H1 (cell line): ENCODE results near the gene INTS6. TPM values are rescaled to one million over a fixed set of nuclear protein-coding genes. Genes with fewer than 3 reads are reported as not detected.
A peak's percentile ranks its signal among the peaks of the same experiment; 100 is the strongest.

Experiments used
- CTCF ChIA-PET: fragments of 300-600 bp; sonication (Branson Sonifier 250); formaldehyde crosslinking; loops from one replicate; lab custom pipeline; 2021; ENCODE audit not compliant: partially characterized antibody; lab: Charles Lee
- POLR2A ChIA-PET: fragments of 300-600 bp; sonication (Branson Sonifier 250); formaldehyde crosslinking; loops from one replicate; lab custom pipeline; 2021; ENCODE audit warnings: inconsistent platforms; ENCODE audit not compliant: partially characterized antibody; lab: Charles Lee
- DNase-seq, 2 experiments: peaks; one replicate each; pipeline versions ENCODE4 v3.0.0 to v3.0.0-alpha.2; 2010 to 2022; ENCODE audit warnings: low spot score in 2 of 2, low read depth in 1 of 2, mixed read lengths in 1 of 2
- FAIRE-seq: peaks from 2 replicates; lab custom pipeline; 2011; peaks lifted over from hg19 to GRCh38; lab: Jason Lieb, UNC
- H2AFZ ChIP-seq: 2 replicates; pipeline ENCODE4 v1.8.1; 2012; ENCODE audit warnings: low read length, inconsistent platforms
- H2AK5ac ChIP-seq: 2 replicates; pipeline ENCODE4 v1.6.1; 2013; ENCODE audit warnings: low read depth, low read length
- H2BK120ac ChIP-seq: replicated peaks from 2 replicates; pipeline ENCODE3; 2013; ENCODE audit warnings: low read depth, low read length, inconsistent platforms
- H2BK12ac ChIP-seq: 2 replicates; pipeline ENCODE4 v1.6.1; 2013; ENCODE audit warnings: low read depth, low read length
- H2BK15ac ChIP-seq: 2 replicates; pipeline ENCODE4 v1.6.1; 2013; ENCODE audit warnings: low read length
- H2BK20ac ChIP-seq: 2 replicates; pipeline ENCODE4 v1.6.1; 2013; ENCODE audit warnings: low read length
- H2BK5ac ChIP-seq: 2 replicates; pipeline ENCODE4 v1.6.1; 2013; ENCODE audit warnings: low read depth, low read length
- H3K14ac ChIP-seq: 2 replicates; pipeline ENCODE4 v1.6.1; 2013; ENCODE audit warnings: inconsistent platforms; ENCODE audit not compliant: insufficient read length
- H3K18ac ChIP-seq: 2 replicates; pipeline ENCODE4 v1.6.1; 2013; ENCODE audit warnings: low read length; ENCODE audit errors: extremely low read depth
- H3K23ac ChIP-seq: 2 replicates; pipeline ENCODE4 v1.6.1; 2013; ENCODE audit warnings: inconsistent platforms; ENCODE audit not compliant: insufficient read length
- H3K23me2 ChIP-seq: 2 replicates; pipeline ENCODE4 v1.6.1; 2013; ENCODE audit warnings: low read depth, low read length
- H3K27ac ChIP-seq: 2 replicates; pipeline ENCODE4 v1.6.1; 2011; ENCODE audit warnings: low read depth, low read length, inconsistent platforms
- H3K27me3 ChIP-seq, 4 experiments: replicated peaks in 1 of 4; 1 replicate in 1 of 4; 2 replicates in 3 of 4; pipeline versions ENCODE4 v1.6.1 to v1.8.1; 2011 to 2013; ENCODE audit warnings: low read length in 3 of 4, mild to moderate bottlenecking in 3 of 4, inconsistent platforms in 2 of 4, mixed read lengths in 2 of 4, moderate library complexity in 1 of 4; ENCODE audit not compliant: control insufficient read depth in 3 of 4, insufficient read depth in 3 of 4; ENCODE audit errors: extremely low read depth in 1 of 4
- H3K36me3 ChIP-seq, 4 experiments: 2 replicates each; pipeline versions ENCODE4 v1.6.1 to v1.8.1; 2011 to 2013; ENCODE audit warnings: mild to moderate bottlenecking in 4 of 4, low read length in 3 of 4, moderate library complexity in 2 of 4, control low read depth in 1 of 4, inconsistent platforms in 1 of 4; ENCODE audit not compliant: insufficient read depth in 4 of 4, control insufficient read depth in 2 of 4
- H3K4ac ChIP-seq: replicated peaks from 2 replicates; pipeline ENCODE3; 2013; ENCODE audit warnings: low read length, low read depth, mixed read lengths, inconsistent platforms; ENCODE audit not compliant: insufficient read length
- H3K4me1 ChIP-seq, 4 experiments: replicated peaks in 1 of 4; 1 replicate in 1 of 4; 2 replicates in 3 of 4; pipeline versions ENCODE4 v1.6.1 to v1.8.1; 2011 to 2013; ENCODE audit warnings: low read length in 3 of 4, inconsistent platforms in 2 of 4, mixed read lengths in 1 of 4; ENCODE audit not compliant: insufficient read depth in 4 of 4, control insufficient read depth in 3 of 4
- H3K4me2 ChIP-seq, 2 experiments: 2 replicates each; pipeline versions ENCODE4 v1.6.1 to v1.8.1; 2011 to 2013; ENCODE audit warnings: low read depth in 2 of 2, low read length in 2 of 2, control low read depth in 1 of 2, inconsistent platforms in 1 of 2, mild to moderate bottlenecking in 1 of 2; ENCODE audit not compliant: insufficient read depth in 1 of 2
- H3K4me3 ChIP-seq, 4 experiments: fragments of 200-600, 300-600 bp in 1 of 4; sonication (generic), shearing (Covaris generic), sonication (Bioruptor Twin) in 1 of 4; 2 replicates each; pipeline versions ENCODE4 v1.5.1 to v1.8.1; 2011 to 2016; ENCODE audit warnings: low read length in 4 of 4, low read depth in 3 of 4, control low read depth in 2 of 4, inconsistent platforms in 2 of 4, mild to moderate bottlenecking in 2 of 4, mixed read lengths in 1 of 4, moderate library complexity in 1 of 4; ENCODE audit not compliant: insufficient read depth in 2 of 4; ENCODE audit errors: extremely low read depth in 1 of 4
- H3K56ac ChIP-seq: replicated peaks from 2 replicates; pipeline ENCODE3; 2013; ENCODE audit warnings: low read depth, mild to moderate bottlenecking, mixed read lengths, low read length, inconsistent platforms; ENCODE audit not compliant: insufficient read length
- H3K79me1 ChIP-seq: 2 replicates; pipeline ENCODE4 v1.6.1; 2013; ENCODE audit warnings: low read depth, low read length, control low read depth
- H3K79me2 ChIP-seq, 2 experiments: 2 replicates each; pipeline versions ENCODE4 v1.6.1 to v1.8.1; 2012 to 2013; ENCODE audit warnings: low read length in 2 of 2, mild to moderate bottlenecking in 2 of 2, inconsistent platforms in 1 of 2; ENCODE audit not compliant: insufficient read depth in 2 of 2, control insufficient read depth in 1 of 2
- H3K9ac ChIP-seq, 4 experiments: replicated peaks in 1 of 4; 1 replicate in 1 of 4; 2 replicates in 3 of 4; pipeline versions ENCODE4 v1.6.1 to v1.8.1; 2011 to 2013; ENCODE audit warnings: low read depth in 3 of 4, low read length in 3 of 4, control low read depth in 2 of 4, mild to moderate bottlenecking in 2 of 4, moderate library complexity in 2 of 4, inconsistent platforms in 1 of 4; ENCODE audit errors: extremely low read depth in 1 of 4
- H3K9me3 ChIP-seq, 2 experiments: 2 replicates each; pipeline versions ENCODE4 v1.6.1 to v1.8.1; 2012 to 2013; ENCODE audit warnings: mild to moderate bottlenecking in 2 of 2, moderate library complexity in 2 of 2, control low read depth in 1 of 2, inconsistent platforms in 1 of 2, low read depth in 1 of 2, low read length in 1 of 2, mixed read lengths in 1 of 2; ENCODE audit not compliant: insufficient read depth in 2 of 2
- H4K20me1 ChIP-seq, 2 experiments: replicated peaks in 1 of 2; 2 replicates each; pipeline versions ENCODE3 to v1.8.1; 2011 to 2013; ENCODE audit warnings: inconsistent platforms in 2 of 2, low read length in 2 of 2, mild to moderate bottlenecking in 1 of 2; ENCODE audit not compliant: insufficient read depth in 2 of 2, control insufficient read depth in 1 of 2
- H4K5ac ChIP-seq: 2 replicates; pipeline ENCODE4 v1.6.1; 2013; ENCODE audit warnings: low read length, low read depth, mixed read lengths, inconsistent platforms; ENCODE audit not compliant: insufficient read length
- H4K8ac ChIP-seq: 2 replicates; pipeline ENCODE4 v1.8.0; 2013; ENCODE audit warnings: mild to moderate bottlenecking, moderate library complexity, low read length, inconsistent platforms; ENCODE audit not compliant: insufficient read depth; ENCODE audit errors: extremely low read depth
- H4K91ac ChIP-seq: replicated peaks from 2 replicates; pipeline ENCODE3; 2013; ENCODE audit warnings: low read length, mixed read lengths, inconsistent platforms; ENCODE audit not compliant: insufficient read length
- ASH2L ChIP-seq: fragments of 200-600, 300-600 bp; sonication (generic); IDR thresholded peaks from one replicate; pipeline ENCODE4 v1.7.1; 2017; ENCODE audit warnings: low read length
- BRCA1 ChIP-seq: IDR thresholded peaks from 2 replicates; pipeline ENCODE4 v1.6.1; 2012; ENCODE audit warnings: low read depth, low read length, improper control_type of control experiment
- FOSL1 ChIP-seq: IDR thresholded peaks from 2 replicates; pipeline ENCODE4 v1.6.1; 2011; ENCODE audit warnings: mild to moderate bottlenecking, low read depth, low read length, moderate library complexity; ENCODE audit not compliant: insufficient read depth
- GTF2F1 ChIP-seq: IDR thresholded peaks from 2 replicates; pipeline ENCODE4 v1.6.1; 2012; ENCODE audit warnings: low read depth, low read length, improper control_type of control experiment, borderline replicate concordance
- HDAC2 ChIP-seq, 2 experiments: fragments of 300-600 bp in 1 of 2; sonication (generic) in 1 of 2; IDR thresholded peaks; 2 replicates each; pipeline ENCODE4 v1.6.1; 2011 to 2012; ENCODE audit warnings: low read depth in 2 of 2, low read length in 2 of 2, mild to moderate bottlenecking in 2 of 2, moderate library complexity in 2 of 2, borderline replicate concordance in 1 of 2, inconsistent platforms in 1 of 2
- HDAC6 ChIP-seq: IDR thresholded peaks from one replicate; pipeline ENCODE4 v1.7.1; 2012; ENCODE audit warnings: low read depth, mild to moderate bottlenecking, inconsistent platforms, low read length, moderate library complexity
- KDM1A ChIP-seq: fragments of 200-600, 300-600 bp; sonication (generic); IDR thresholded peaks from 2 replicates; pipeline ENCODE4 v1.7.1; 2016; ENCODE audit warnings: mild to moderate bottlenecking, low read length, borderline replicate concordance
- KDM4A ChIP-seq: IDR thresholded peaks from one replicate; pipeline ENCODE4 v1.7.1; 2012; ENCODE audit warnings: low read depth, mild to moderate bottlenecking, moderate library complexity, low read length, inconsistent platforms; ENCODE audit not compliant: severe bottlenecking
- POLR2AphosphoS5 ChIP-seq: IDR thresholded peaks from 2 replicates; pipeline ENCODE4 v1.6.1; 2011; ENCODE audit warnings: low read depth, low read length
- SP4 ChIP-seq: IDR thresholded peaks from 2 replicates; pipeline ENCODE4 v1.6.1; 2012; ENCODE audit warnings: low read length, inconsistent platforms
- SRF ChIP-seq: IDR thresholded peaks from 2 replicates; pipeline ENCODE4 v1.6.1; 2011; ENCODE audit warnings: mild to moderate bottlenecking, low read depth, low read length, moderate library complexity
- ZNF274 ChIP-seq: IDR thresholded peaks from 2 replicates; pipeline ENCODE4 v1.7.0; 2012; ENCODE audit warnings: low read length, borderline replicate concordance; ENCODE audit errors: extremely low read depth
- whole genome bisulfite sequencing, 2 experiments: shearing (Covaris generic) in 1 of 2; methylation state at CpG; one replicate each; pipeline versions ENCODE4 v1.1.6 to v1.1.7; 2013 to 2015; ENCODE audit warnings: low lambda C conversion rate in 2 of 2, mixed read lengths in 2 of 2, inconsistent platforms in 1 of 2, low coverage in 1 of 2, missing lambda C conversion rate in 1 of 2; ENCODE audit not compliant: insufficient replicate concordance in 2 of 2, insufficient coverage in 1 of 2, insufficient read length in 1 of 2; ENCODE audit errors: extremely low coverage in 1 of 2, missing lambda C conversion rate in 1 of 2; 5-methylcytosine and 5-hydroxymethylcytosine counted together
- polyA plus RNA-seq, 7 experiments: library from polyadenylated mRNA; depleted of rRNA in 3 of 7; stranded (reverse) in 5 of 7; unstranded in 2 of 7; fragments of >200 nt in 5 of 7; fragments of 200-250 nt in 2 of 7; gene quantifications; 1 replicate in 5 of 7; 2 replicates in 1 of 7; 4 replicates in 1 of 7; pipeline versions ENCODE4 v1.2.1 to v1.2.3, GENCODE V29; 2011 to 2013; ENCODE audit warnings: missing spikeins in 2 of 7, mixed read lengths in 2 of 7
- total RNA-seq: library from RNA; stranded (reverse); fragmentation: NEBNext Ultra II Directional; extraction: Animal tissue kit (Norgen Biotek cat#: 25700); gene quantifications from 2 replicates; pipeline ENCODE4 v1.2.1, GENCODE V29; 2021
- TF ChIP-seq, protein P1 (sequence below): IDR thresholded peaks from 2 replicates; pipeline ENCODE4 v1.6.1; 2012; ENCODE audit warnings: inconsistent platforms

INTS6 gene
- total and polyA plus RNA-seq, 2 of the 8 experiments (the other 6 are each of a cell fraction or from before 2014, with no cell fraction given), result 12.6 to 42.8 TPM

GRCh38 chr13:51328488-51328887, 124.3 kb downstream of the INTS6 start:
- Histone ChIP-seq H3K27ac (no peak overlapping the region), H2BK15ac (no peak overlapping the region), H2AK5ac (no peak overlapping the region), H3K4me2 (no peak overlapping the region), H3K23ac (no peak overlapping the region), H4K5ac (no peak overlapping the region), H3K23me2 (no peaks in the 10 kb centered on the region; the same call in 1 of the 2 replicates), H3K14ac (no peak overlapping the region), H3K79me1 (no peaks in the 10 kb centered on the region), H3K36me3 (no peaks in the 10 kb centered on the region), H4K20me1 (no peaks in the 10 kb centered on the region), H2BK5ac (no peak overlapping the region), H3K4me1 (peaks cover 4 to 16% (median 15%) of the 10 kb centered on the region in 4 experiments; a peak in 6 of 7 replicates), H3K79me2 (no peaks in the 10 kb centered on the region), H3K27me3 (no peaks in the 10 kb centered on the region; a peak in 1 of 7 replicates), H2AFZ (no peak overlapping the region), H2BK120ac (no peak overlapping the region), H3K9me3 (no peaks in the 10 kb centered on the region), H3K56ac (no peak overlapping the region), H4K8ac (no peak overlapping the region), H3K18ac (no peak overlapping the region; the same call in 1 of the 2 replicates), H3K9ac (no peak overlapping the region), H3K4ac (no peak overlapping the region), H3K4me3 (no peak overlapping the region), H2BK20ac (no peak overlapping the region), H4K91ac (no peak overlapping the region), H2BK12ac (no peak overlapping the region)
- WGBS, 2 experiments, result 41% methylated on average over 6 of the region's 6 CpGs; no CpG with 5 or more reads in 1 of the 2 experiments
- FAIRE-seq, result peak; percentile 95
- POLR2A ChIA-PET, result interaction anchor here (1.3 to 1.7 kb wide), 3 partner anchors 42 to 146 kb away, joined by 3 to 4 read pairs (median 3); no protein-coding TSS in a partner anchor
- peak; percentile 76 to 77 for DNase-seq
- CTCF ChIA-PET, result interaction anchor here (0.9 to 2.7 kb wide), 7 partner anchors 10 to 99 kb away, joined by 3 to 16 read pairs (median 3); no protein-coding TSS in a partner anchor
- TF ChIP-seq POLR2AphosphoS5 (0 out of 2 replicates have a peak, but pooled peaks have one; percentile 19), HDAC6 (no peak), FOSL1 (no peak), GTF2F1 (no peak), SP4 (0 out of 2 replicates have a peak, but pooled peaks have one; percentile 36), ASH2L (peak; percentile 37), BRCA1 (no peak), KDM4A (no peak), KDM1A (peak; percentile 73; the same call in 1 of the 2 replicates), HDAC2 (IDR thresholded peaks at IDR 0.05; ENCODE audit: borderline replicate concordance in 1 of 2, low read depth in 2 of 2, low read length in 2 of 2) (peak in 1 of 2 experiments; percentile 83; a peak in 2 of 4 replicates), SRF (no peak), ZNF274 (no peak)
- TF ChIP-seq, protein P1, sequence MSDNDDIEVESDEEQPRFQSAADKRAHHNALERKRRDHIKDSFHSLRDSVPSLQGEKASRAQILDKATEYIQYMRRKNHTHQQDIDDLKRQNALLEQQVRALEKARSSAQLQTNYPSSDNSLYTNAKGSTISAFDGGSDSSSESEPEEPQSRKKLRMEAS, result 0 out of 2 replicates have a peak, but pooled peaks have one; percentile 26
